Liver (tissue), 3 donors: ENCODE results near the gene ST6GAL1.

Experiments
- CTCF ChIP-seq: fragments of 150-350 bp; IDR thresholded peaks from 2 replicates; pipeline ENCODE4 v1.5.1; 2017; ENCODE audit warnings: improper control_type of control experiment, low read depth, low read length; ENCODE audit not compliant: missing input control
- EGR1 ChIP-seq, 2 donors: IDR thresholded peaks; 2 replicates each; pipeline ENCODE4 v1.6.1; 2016 to 2018; ENCODE audit warnings: antibody characterized with exemption in 2 of 2, low read depth in 2 of 2
- JUND ChIP-seq, 2 donors: IDR thresholded peaks; 2 replicates each; pipeline ENCODE4 v1.6.1; 2016; ENCODE audit warnings: antibody characterized with exemption in 2 of 2
- RAD21 ChIP-seq, 2 donors: IDR thresholded peaks; 2 replicates each; pipeline ENCODE4 v1.6.1; 2016; ENCODE audit warnings: antibody characterized with exemption in 2 of 2, mild to moderate bottlenecking in 2 of 2
- SP1 ChIP-seq: IDR thresholded peaks from 2 replicates; pipeline ENCODE4 v1.6.1; 2018; ENCODE audit warnings: antibody characterized with exemption, mild to moderate bottlenecking
- TAF1 ChIP-seq: conservative IDR thresholded peaks from 2 replicates; pipeline ENCODE4 v1.6.1; 2016; ENCODE audit warnings: antibody characterized with exemption, mild to moderate bottlenecking
- YY1 ChIP-seq: IDR thresholded peaks from 2 replicates; pipeline ENCODE4 v1.6.1; 2016; ENCODE audit warnings: antibody characterized with exemption, mild to moderate bottlenecking
- TF ChIP-seq, protein P1 (sequence below): IDR thresholded peaks from 2 replicates; pipeline ENCODE4 v1.6.1; 2016; ENCODE audit warnings: antibody characterized with exemption
- TF ChIP-seq, protein P2 (sequence below): IDR thresholded peaks from 2 replicates; pipeline ENCODE4 v1.6.1; 2016; ENCODE audit warnings: antibody characterized with exemption, mild to moderate bottlenecking
- TF ChIP-seq, protein P3 (sequence below): IDR thresholded peaks from 2 replicates; pipeline ENCODE4 v1.6.1; 2016; ENCODE audit warnings: antibody characterized with exemption
- donor health status: healthy.
- donor health status: healthy.

GRCh38 chr3:187082758-187083375 is 152.5 kb downstream of the ST6GAL1 start:
- TF ChIP-seq CTCF (no peak), EGR1 (IDR thresholded peaks at IDR 0.05; ENCODE audit: low read depth in 2 of 2) (no peak), JUND (IDR thresholded peaks at IDR 0.05) (no peak), YY1 (no peak), TAF1 (no peak), RAD21 (IDR thresholded peaks at IDR 0.05) (no peak), SP1 (no peak)
- TF ChIP-seq, protein P1, sequence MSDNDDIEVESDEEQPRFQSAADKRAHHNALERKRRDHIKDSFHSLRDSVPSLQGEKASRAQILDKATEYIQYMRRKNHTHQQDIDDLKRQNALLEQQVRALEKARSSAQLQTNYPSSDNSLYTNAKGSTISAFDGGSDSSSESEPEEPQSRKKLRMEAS = no peak
- TF ChIP-seq, protein P2, sequence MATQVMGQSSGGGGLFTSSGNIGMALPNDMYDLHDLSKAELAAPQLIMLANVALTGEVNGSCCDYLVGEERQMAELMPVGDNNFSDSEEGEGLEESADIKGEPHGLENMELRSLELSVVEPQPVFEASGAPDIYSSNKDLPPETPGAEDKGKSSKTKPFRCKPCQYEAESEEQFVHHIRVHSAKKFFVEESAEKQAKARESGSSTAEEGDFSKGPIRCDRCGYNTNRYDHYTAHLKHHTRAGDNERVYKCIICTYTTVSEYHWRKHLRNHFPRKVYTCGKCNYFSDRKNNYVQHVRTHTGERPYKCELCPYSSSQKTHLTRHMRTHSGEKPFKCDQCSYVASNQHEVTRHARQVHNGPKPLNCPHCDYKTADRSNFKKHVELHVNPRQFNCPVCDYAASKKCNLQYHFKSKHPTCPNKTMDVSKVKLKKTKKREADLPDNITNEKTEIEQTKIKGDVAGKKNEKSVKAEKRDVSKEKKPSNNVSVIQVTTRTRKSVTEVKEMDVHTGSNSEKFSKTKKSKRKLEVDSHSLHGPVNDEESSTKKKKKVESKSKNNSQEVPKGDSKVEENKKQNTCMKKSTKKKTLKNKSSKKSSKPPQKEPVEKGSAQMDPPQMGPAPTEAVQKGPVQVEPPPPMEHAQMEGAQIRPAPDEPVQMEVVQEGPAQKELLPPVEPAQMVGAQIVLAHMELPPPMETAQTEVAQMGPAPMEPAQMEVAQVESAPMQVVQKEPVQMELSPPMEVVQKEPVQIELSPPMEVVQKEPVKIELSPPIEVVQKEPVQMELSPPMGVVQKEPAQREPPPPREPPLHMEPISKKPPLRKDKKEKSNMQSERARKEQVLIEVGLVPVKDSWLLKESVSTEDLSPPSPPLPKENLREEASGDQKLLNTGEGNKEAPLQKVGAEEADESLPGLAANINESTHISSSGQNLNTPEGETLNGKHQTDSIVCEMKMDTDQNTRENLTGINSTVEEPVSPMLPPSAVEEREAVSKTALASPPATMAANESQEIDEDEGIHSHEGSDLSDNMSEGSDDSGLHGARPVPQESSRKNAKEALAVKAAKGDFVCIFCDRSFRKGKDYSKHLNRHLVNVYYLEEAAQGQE = no peak
- TF ChIP-seq, protein P3, sequence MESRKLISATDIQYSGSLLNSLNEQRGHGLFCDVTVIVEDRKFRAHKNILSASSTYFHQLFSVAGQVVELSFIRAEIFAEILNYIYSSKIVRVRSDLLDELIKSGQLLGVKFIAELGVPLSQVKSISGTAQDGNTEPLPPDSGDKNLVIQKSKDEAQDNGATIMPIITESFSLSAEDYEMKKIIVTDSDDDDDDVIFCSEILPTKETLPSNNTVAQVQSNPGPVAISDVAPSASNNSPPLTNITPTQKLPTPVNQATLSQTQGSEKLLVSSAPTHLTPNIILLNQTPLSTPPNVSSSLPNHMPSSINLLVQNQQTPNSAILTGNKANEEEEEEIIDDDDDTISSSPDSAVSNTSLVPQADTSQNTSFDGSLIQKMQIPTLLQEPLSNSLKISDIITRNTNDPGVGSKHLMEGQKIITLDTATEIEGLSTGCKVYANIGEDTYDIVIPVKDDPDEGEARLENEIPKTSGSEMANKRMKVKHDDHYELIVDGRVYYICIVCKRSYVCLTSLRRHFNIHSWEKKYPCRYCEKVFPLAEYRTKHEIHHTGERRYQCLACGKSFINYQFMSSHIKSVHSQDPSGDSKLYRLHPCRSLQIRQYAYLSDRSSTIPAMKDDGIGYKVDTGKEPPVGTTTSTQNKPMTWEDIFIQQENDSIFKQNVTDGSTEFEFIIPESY = no peak
